Measurements from ENCODE around the gene VPS41. TPM values are rescaled to one million over a fixed set of nuclear protein-coding genes. Genes with fewer than 3 reads are reported as not detected.

The VPS41 gene
- total and polyA plus RNA-seq, 12 donors, result 12.7 to 133 (median 59.8) TPM

- Histone ChIP-seq H3K9me3 (replicated peaks in 1 of 3) (no peaks in the 10 kb centered on the region), H3K4me3 (no peak overlapping the region), H3K36me3 (replicated peaks in 1 of 2) (no peaks in the 10 kb centered on the region), H3K4me1 (replicated peaks in 1 of 2) (no peaks in the 10 kb centered on the region), H3K27ac (no peak overlapping the region), H3K27me3 (no peaks in the 10 kb centered on the region)
- DNase-seq, result no peak
- TF ChIP-seq POLR2A (IDR thresholded peaks at IDR 0.05), result no peak
- TF ChIP-seq CTCF (IDR thresholded peaks at IDR 0.05), result no peak
- intact Hi-C loops (cut with DNase I), result no loop called here
- 62 to 74% (median 69%) methylated on average over 3 of the region's 3 CpGs for WGBS, 4 donors
Observed at GRCh38 chr7:38682606-38683005, 226.4 kb downstream of the VPS41 start.

- no peak for DNase-seq
- no peaks in the 10 kb centered on the region for H3K9me3 ChIP-seq (replicated peaks in 1 of 3)
- intact Hi-C loops (cut with DNase I), result no loop called here
- no peaks in the 10 kb centered on the region for H3K4me1 ChIP-seq (replicated peaks in 1 of 2)
- H3K27me3 ChIP-seq, result no peaks in the 10 kb centered on the region
- no peak overlapping the region for H3K27ac ChIP-seq
- WGBS, 4 donors, result 64 to 89% (median 83%) methylated on average over 1 of the region's 1 CpG
- TF ChIP-seq CTCF (IDR thresholded peaks at IDR 0.05), result no peak
- TF ChIP-seq POLR2A (IDR thresholded peaks at IDR 0.05), result no peak
- no peak overlapping the region for H3K4me3 ChIP-seq
- H3K36me3 ChIP-seq (replicated peaks in 1 of 2), result no peaks in the 10 kb centered on the region
Observed at GRCh38 chr7:38681882-38682281, 227.1 kb downstream of the VPS41 start.

- Histone ChIP-seq H3K4me1 (replicated peaks in 1 of 2) (no peaks in the 10 kb centered on the region), H3K4me3 (no peak overlapping the region)
- 48 to 57% (median 50%) methylated on average over 3 of the region's 3 CpGs for WGBS, 4 donors
Observed at GRCh38 chr7:38679419-38679818, 229.6 kb downstream of the VPS41 start.

GRCh38 chr7:38678698-38679054 is 230.3 kb downstream of the VPS41 start:
- WGBS, 4 donors, result 75 to 100% (median 82%) methylated on average over 1 of the region's 1 CpG
- no peak for DNase-seq
- no peaks in the 10 kb centered on the region for H3K4me1 ChIP-seq (replicated peaks in 1 of 2)
- no peaks in the 10 kb centered on the region for H3K27me3 ChIP-seq
- H3K9me3 ChIP-seq (replicated peaks in 1 of 3), result no peaks in the 10 kb centered on the region
- intact Hi-C loops (cut with DNase I), result no loop called here
- TF ChIP-seq POLR2A (IDR thresholded peaks at IDR 0.05), result no peak
- TF ChIP-seq CTCF (IDR thresholded peaks at IDR 0.05), result no peak
- H3K4me3 ChIP-seq, result no peak overlapping the region
- H3K36me3 ChIP-seq (replicated peaks in 1 of 2), result no peaks in the 10 kb centered on the region
- H3K27ac ChIP-seq, result no peak overlapping the region

More at GRCh38 chr7:38679419-38679818, 229.6 kb downstream of the VPS41 start:
- Histone ChIP-seq H3K36me3 (replicated peaks in 1 of 2) (no peaks in the 10 kb centered on the region), H3K27ac (no peak overlapping the region), H3K9me3 (replicated peaks in 1 of 3) (no peaks in the 10 kb centered on the region), H3K27me3 (no peaks in the 10 kb centered on the region)
- TF ChIP-seq CTCF (IDR thresholded peaks at IDR 0.05) (no peak), POLR2A (IDR thresholded peaks at IDR 0.05) (no peak)
- no peak for DNase-seq
- intact Hi-C loops (cut with DNase I), result no loop called here
